Fibroblast of pulmonary artery (primary cell): Measurements from ENCODE around the gene HASPIN.
"Not testable (repeated sequence)": the region's sequence is repeated elsewhere in the genome, so short reads cannot be mapped to it uniquely, and the experiment has no call there.

Source experiments
- DNase-seq: peaks from one replicate; pipeline ENCODE4 v3.0.0-alpha.2; 2010; ENCODE audit warnings: low read depth
- H3K4me3 ChIP-seq: replicated peaks from 2 replicates; pipeline ENCODE4 v1.5.1; 2011; ENCODE audit warnings: low read depth, mild to moderate bottlenecking, control low read depth, low read length, moderate library complexity
- TF ChIP-seq, protein P1 (sequence below): IDR thresholded peaks from 2 replicates; pipeline ENCODE4 v1.5.1; 2011; ENCODE audit warnings: mild to moderate bottlenecking, control low read depth, low read length, inconsistent platforms; ENCODE audit errors: missing control alignments

HASPIN gene

GRCh38 chr17:3727041-3727440, 3.3 kb downstream of the HASPIN start:
- TF ChIP-seq, protein P1, sequence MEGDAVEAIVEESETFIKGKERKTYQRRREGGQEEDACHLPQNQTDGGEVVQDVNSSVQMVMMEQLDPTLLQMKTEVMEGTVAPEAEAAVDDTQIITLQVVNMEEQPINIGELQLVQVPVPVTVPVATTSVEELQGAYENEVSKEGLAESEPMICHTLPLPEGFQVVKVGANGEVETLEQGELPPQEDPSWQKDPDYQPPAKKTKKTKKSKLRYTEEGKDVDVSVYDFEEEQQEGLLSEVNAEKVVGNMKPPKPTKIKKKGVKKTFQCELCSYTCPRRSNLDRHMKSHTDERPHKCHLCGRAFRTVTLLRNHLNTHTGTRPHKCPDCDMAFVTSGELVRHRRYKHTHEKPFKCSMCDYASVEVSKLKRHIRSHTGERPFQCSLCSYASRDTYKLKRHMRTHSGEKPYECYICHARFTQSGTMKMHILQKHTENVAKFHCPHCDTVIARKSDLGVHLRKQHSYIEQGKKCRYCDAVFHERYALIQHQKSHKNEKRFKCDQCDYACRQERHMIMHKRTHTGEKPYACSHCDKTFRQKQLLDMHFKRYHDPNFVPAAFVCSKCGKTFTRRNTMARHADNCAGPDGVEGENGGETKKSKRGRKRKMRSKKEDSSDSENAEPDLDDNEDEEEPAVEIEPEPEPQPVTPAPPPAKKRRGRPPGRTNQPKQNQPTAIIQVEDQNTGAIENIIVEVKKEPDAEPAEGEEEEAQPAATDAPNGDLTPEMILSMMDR, result no peak
- no peak overlapping the region for H3K4me3 ChIP-seq
- no peak for DNase-seq

GRCh38 chr17:3728099-3728498, 4.4 kb downstream of the HASPIN start:
- not testable (repeated sequence) for DNase-seq

GRCh38 chr17:3729881-3730280, 6.2 kb downstream of the HASPIN start:
- no peak for DNase-seq
- no peak overlapping the region for H3K4me3 ChIP-seq
- TF ChIP-seq, protein P1, result no peak

More at GRCh38 chr17:3728099-3728498, 4.4 kb downstream of the HASPIN start:
- H3K4me3 ChIP-seq, result not testable (repeated sequence)

GRCh38 chr17:3730881-3731429, 7.3 kb downstream of the HASPIN start:
- no peak overlapping the region for H3K4me3 ChIP-seq
- TF ChIP-seq, protein P1, result no peak
- DNase-seq, result peak; percentile 57

GRCh38 chr17:3732210-3732621, 8.5 kb downstream of the HASPIN start:
- H3K4me3 ChIP-seq, result no peak overlapping the region
- DNase-seq, result peak; percentile 25
- TF ChIP-seq, protein P1, result peak; percentile 1

DNA sequence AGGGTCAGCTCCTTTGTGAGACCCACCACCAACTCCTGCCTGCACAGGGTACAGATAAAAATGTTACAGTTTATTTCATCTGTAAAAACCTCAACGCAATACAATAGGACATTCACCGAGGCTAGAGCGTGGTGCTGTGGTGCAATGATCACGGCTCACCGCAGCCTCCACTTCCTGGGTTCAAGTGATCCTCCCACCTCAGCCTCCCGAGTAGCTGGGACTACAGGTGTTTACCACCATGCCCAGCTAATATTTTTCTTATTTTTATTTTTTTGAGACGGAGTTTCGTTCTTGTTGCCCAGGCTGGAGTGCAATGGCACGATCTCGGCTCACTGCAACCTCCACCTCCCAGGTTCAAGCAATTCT, 11.2 kb downstream of the HASPIN start:
- H3K4me3 ChIP-seq, DNase-seq: not testable (repeated sequence)

DNA sequence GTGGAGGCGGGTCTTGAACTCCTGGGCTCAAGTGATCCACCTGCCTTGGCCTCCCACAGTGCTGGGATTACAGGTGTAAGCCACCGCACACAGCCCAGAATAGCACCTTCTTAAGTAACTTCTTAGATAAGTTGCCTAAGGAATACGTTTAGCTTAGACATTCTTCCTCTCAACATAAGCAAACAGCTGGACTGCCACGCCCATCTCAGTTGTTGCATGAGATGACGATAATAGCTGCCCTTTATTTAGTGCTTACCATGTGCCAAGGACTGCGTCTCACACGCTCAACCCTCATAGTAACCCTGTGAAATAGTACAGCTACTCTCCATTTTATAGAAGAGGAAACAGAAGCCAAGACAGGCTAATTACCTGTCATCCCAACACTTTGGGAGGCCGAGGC, 11.8 kb downstream of the HASPIN start:
- TF ChIP-seq, protein P1, result no peak
- H3K4me3 ChIP-seq, result no peak overlapping the region
- DNase-seq, result no peak

GRCh38 chr17:3738562-3739295, 15.0 kb downstream of the HASPIN start:
- TF ChIP-seq, protein P1, result no peak
- H3K4me3 ChIP-seq, result no peak overlapping the region
- DNase-seq, result no peak
